Measurements from ENCODE around the gene DNAL1. TPM values are rescaled to one million over a fixed set of nuclear protein-coding genes. Genes with fewer than 3 reads are reported as not detected.

DNAL1 gene
- total and polyA plus RNA-seq, 10 of the 15 experiments (the other 5 are each of a cell fraction or from before 2014, with no cell fraction given) = 2.4 to 18.2 (median 7.4) TPM

GRCh38 chr14:73663548-73664212, 18.9 kb downstream of the DNAL1 start (continued):
- TF ChIP-seq SREBF2 (IDR thresholded peaks at IDR 0.05; ENCODE audit: low read length) = no peak
- TF ChIP-seq ZNF24 (IDR thresholded peaks at IDR 0.05) = no peak
- TF ChIP-seq PML (IDR thresholded peaks at IDR 0.05; ENCODE audit: low read length) = no peak
- no peak for TF ChIP-seq SREBF1 (IDR thresholded peaks at IDR 0.05; ENCODE audit: low read length)
- TF ChIP-seq, protein P1, sequence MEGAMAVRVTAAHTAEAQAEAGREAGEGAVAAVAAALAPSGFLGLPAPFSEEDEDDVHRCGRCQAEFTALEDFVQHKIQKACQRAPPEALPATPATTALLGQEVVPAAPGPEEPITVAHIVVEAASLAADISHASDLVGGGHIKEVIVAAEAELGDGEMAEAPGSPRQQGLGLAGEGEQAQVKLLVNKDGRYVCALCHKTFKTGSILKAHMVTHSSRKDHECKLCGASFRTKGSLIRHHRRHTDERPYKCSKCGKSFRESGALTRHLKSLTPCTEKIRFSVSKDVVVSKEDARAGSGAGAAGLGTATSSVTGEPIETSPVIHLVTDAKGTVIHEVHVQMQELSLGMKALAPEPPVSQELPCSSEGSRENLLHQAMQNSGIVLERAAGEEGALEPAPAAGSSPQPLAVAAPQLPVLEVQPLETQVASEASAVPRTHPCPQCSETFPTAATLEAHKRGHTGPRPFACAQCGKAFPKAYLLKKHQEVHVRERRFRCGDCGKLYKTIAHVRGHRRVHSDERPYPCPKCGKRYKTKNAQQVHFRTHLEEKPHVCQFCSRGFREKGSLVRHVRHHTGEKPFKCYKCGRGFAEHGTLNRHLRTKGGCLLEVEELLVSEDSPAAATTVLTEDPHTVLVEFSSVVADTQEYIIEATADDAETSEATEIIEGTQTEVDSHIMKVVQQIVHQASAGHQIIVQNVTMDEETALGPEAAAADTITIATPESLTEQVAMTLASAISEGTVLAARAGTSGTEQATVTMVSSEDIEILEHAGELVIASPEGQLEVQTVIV (IDR thresholded peaks at IDR 0.05; ENCODE audit: borderline replicate concordance, partially characterized antibody) = no peak
- TF ChIP-seq SMARCA5 (IDR thresholded peaks at IDR 0.05) = no peak
- TF ChIP-seq SP1 (IDR thresholded peaks at IDR 0.05; ENCODE audit: low read depth, low read length) = no peak
- TF ChIP-seq TCF7 (IDR thresholded peaks at IDR 0.05; ENCODE audit: borderline replicate concordance) = peak; percentile 59; the same call in 1 of the 2 replicates
- TF ChIP-seq HDAC6 (IDR thresholded peaks at IDR 0.05; ENCODE audit: unreplicated experiment) = no peak
- no peak for TF ChIP-seq TCF12 (IDR thresholded peaks at IDR 0.05; ENCODE audit: low read depth, low read length)
- TF ChIP-seq, protein P2, sequence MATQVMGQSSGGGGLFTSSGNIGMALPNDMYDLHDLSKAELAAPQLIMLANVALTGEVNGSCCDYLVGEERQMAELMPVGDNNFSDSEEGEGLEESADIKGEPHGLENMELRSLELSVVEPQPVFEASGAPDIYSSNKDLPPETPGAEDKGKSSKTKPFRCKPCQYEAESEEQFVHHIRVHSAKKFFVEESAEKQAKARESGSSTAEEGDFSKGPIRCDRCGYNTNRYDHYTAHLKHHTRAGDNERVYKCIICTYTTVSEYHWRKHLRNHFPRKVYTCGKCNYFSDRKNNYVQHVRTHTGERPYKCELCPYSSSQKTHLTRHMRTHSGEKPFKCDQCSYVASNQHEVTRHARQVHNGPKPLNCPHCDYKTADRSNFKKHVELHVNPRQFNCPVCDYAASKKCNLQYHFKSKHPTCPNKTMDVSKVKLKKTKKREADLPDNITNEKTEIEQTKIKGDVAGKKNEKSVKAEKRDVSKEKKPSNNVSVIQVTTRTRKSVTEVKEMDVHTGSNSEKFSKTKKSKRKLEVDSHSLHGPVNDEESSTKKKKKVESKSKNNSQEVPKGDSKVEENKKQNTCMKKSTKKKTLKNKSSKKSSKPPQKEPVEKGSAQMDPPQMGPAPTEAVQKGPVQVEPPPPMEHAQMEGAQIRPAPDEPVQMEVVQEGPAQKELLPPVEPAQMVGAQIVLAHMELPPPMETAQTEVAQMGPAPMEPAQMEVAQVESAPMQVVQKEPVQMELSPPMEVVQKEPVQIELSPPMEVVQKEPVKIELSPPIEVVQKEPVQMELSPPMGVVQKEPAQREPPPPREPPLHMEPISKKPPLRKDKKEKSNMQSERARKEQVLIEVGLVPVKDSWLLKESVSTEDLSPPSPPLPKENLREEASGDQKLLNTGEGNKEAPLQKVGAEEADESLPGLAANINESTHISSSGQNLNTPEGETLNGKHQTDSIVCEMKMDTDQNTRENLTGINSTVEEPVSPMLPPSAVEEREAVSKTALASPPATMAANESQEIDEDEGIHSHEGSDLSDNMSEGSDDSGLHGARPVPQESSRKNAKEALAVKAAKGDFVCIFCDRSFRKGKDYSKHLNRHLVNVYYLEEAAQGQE (IDR thresholded peaks at IDR 0.05; ENCODE audit: low read depth, low read length) = no peak
- TF ChIP-seq ZSCAN29 (IDR thresholded peaks at IDR 0.05) = no peak
- TF ChIP-seq SIN3A (IDR thresholded peaks at IDR 0.05; ENCODE audit: low read depth, low read length) = no peak
- TF ChIP-seq FOXM1 (IDR thresholded peaks at IDR 0.05; ENCODE audit: low read depth, low read length) = no peak
- TF ChIP-seq HCFC1 (IDR thresholded peaks at IDR 0.05; ENCODE audit: low read length) = no peak
- TF ChIP-seq ZNF217 (IDR thresholded peaks at IDR 0.05) = no peak
- TF ChIP-seq TBL1XR1 (IDR thresholded peaks at IDR 0.05; ENCODE audit: low read depth, low read length) = no peak
- TF ChIP-seq, protein P3, sequence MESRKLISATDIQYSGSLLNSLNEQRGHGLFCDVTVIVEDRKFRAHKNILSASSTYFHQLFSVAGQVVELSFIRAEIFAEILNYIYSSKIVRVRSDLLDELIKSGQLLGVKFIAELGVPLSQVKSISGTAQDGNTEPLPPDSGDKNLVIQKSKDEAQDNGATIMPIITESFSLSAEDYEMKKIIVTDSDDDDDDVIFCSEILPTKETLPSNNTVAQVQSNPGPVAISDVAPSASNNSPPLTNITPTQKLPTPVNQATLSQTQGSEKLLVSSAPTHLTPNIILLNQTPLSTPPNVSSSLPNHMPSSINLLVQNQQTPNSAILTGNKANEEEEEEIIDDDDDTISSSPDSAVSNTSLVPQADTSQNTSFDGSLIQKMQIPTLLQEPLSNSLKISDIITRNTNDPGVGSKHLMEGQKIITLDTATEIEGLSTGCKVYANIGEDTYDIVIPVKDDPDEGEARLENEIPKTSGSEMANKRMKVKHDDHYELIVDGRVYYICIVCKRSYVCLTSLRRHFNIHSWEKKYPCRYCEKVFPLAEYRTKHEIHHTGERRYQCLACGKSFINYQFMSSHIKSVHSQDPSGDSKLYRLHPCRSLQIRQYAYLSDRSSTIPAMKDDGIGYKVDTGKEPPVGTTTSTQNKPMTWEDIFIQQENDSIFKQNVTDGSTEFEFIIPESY (IDR thresholded peaks at IDR 0.05) = no peak
- TF ChIP-seq EED (IDR thresholded peaks at IDR 0.05; ENCODE audit: low read depth) = no peak
- no peak for TF ChIP-seq RBBP5 (conservative IDR thresholded peaks at IDR 0.05)
- no peak for TF ChIP-seq WRNIP1 (IDR thresholded peaks at IDR 0.05; ENCODE audit: borderline replicate concordance, low read depth, low read length)
- TF ChIP-seq POLR2A (IDR thresholded peaks at IDR 0.05; ENCODE audit: low read depth, low read length) = no peak
- TF ChIP-seq MTA3 (IDR thresholded peaks at IDR 0.05; ENCODE audit: borderline replicate concordance, low read length) = no peak

Data from GM12878 (cell line).